ENCODE data around the gene KCNG4.

Gene KCNG4

GRCh38 chr16:84182680-84183571 is 56.9 kb downstream of the KCNG4 start:
- DNase-seq: no peak

- DNase-seq: no peak
These were observed 57.7 kb downstream of the KCNG4 start for GRCh38 chr16:84182104-84182503.

- DNase-seq: no peak
These were observed 58.5 kb downstream of the KCNG4 start for GRCh38 chr16:84181144-84181915.

- no peak for DNase-seq
These were observed 59.2 kb downstream of the KCNG4 start for GRCh38 chr16:84180519-84181140.

GRCh38 chr16:84179612-84180320 is 60.0 kb downstream of the KCNG4 start:
- DNase-seq: no peak

- no peak for DNase-seq
These were observed 60.8 kb downstream of the KCNG4 start for GRCh38 chr16:84178892-84179611.

GRCh38 chr16:84178146-84178765 is 61.6 kb downstream of the KCNG4 start:
- DNase-seq: no peak

GRCh38 chr16:84177741-84178073 is 62.1 kb downstream of the KCNG4 start:
- peak; percentile 36 for DNase-seq

GRCh38 chr16:84176192-84177053 is 63.4 kb downstream of the KCNG4 start:
- no peak for DNase-seq

- no peak for DNase-seq
These were observed 64.3 kb downstream of the KCNG4 start for GRCh38 chr16:84175350-84176081.

- DNase-seq: no peak
These were observed 65.4 kb downstream of the KCNG4 start for GRCh38 chr16:84174396-84174795.

GRCh38 chr16:84169765-84170310 is 70.0 kb downstream of the KCNG4 start:
- DNase-seq: no peak

Data from EL (cell line).